ENCODE measurements around the gene SFXN1. TPM values are rescaled to one million over a fixed set of nuclear protein-coding genes. Genes with fewer than 3 reads are reported as not detected.

The SFXN1 gene
- polyA plus RNA-seq, 1 experiment: 126 TPM

DNA sequence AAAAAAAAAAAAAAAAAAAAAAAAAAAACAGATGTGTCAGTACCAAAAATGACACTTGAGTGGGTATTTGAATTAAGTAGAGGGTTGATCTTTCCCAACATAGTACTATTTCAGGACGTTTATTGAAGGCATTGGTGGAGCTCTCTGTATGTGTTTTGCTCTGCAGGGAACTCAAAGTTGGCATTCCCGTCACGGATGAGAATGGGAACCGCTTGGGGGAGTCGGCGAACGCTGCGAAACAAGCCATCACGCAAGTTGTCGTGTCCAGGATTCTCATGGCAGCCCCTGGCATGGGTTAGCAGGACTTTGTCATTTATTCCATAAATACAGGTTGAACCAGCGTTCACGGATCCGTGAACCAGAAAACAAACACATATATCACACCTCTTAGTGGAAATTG lies 34.9 kb downstream of the SFXN1 start:
- Histone ChIP-seq H3K27me3 (ENCODE audit: control insufficient read depth, insufficient read depth, low read length) (no peaks in the 10 kb centered on the region), H3K27ac (ENCODE audit: low read depth, low read length) (no peak overlapping the region), H3K4me3 (ENCODE audit: low read depth, low read length) (no peak overlapping the region), H3K9me3 (ENCODE audit: control insufficient read depth, insufficient read depth, low read length) (no peaks in the 10 kb centered on the region)
- CTCF ChIA-PET: no interaction called here
- TF ChIP-seq, protein P1, sequence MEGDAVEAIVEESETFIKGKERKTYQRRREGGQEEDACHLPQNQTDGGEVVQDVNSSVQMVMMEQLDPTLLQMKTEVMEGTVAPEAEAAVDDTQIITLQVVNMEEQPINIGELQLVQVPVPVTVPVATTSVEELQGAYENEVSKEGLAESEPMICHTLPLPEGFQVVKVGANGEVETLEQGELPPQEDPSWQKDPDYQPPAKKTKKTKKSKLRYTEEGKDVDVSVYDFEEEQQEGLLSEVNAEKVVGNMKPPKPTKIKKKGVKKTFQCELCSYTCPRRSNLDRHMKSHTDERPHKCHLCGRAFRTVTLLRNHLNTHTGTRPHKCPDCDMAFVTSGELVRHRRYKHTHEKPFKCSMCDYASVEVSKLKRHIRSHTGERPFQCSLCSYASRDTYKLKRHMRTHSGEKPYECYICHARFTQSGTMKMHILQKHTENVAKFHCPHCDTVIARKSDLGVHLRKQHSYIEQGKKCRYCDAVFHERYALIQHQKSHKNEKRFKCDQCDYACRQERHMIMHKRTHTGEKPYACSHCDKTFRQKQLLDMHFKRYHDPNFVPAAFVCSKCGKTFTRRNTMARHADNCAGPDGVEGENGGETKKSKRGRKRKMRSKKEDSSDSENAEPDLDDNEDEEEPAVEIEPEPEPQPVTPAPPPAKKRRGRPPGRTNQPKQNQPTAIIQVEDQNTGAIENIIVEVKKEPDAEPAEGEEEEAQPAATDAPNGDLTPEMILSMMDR (IDR thresholded peaks at IDR 0.05; ENCODE audit: low read depth, low read length): no peak
- POLR2A ChIA-PET: no interaction called here
- no peak for DNase-seq (ENCODE audit: low read depth, low spot score)

DNA sequence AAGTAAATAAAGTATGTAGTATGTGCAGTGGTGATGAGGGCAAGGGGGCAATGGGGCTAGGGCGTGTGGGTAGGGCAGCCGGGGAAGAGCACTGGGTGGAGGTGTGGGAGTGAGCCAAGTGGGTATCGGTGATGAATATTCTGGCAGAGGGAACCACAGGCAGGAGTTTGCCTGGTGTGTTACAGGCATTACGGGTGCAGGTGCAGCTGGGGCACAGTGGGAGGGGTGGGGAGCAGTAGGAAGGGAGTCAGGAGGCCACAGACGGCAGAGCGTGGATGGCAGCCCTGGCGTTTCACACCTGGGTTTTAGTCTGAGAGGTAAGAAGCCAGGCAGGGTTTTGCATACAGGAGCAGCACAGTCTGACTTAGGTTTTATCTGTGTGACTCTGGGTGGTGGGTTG lies 35.4 kb downstream of the SFXN1 start:
- H3K27ac ChIP-seq (ENCODE audit: low read depth, low read length): no peak overlapping the region
- no peak for DNase-seq (ENCODE audit: low read depth, low spot score)
- ChIA-PET CTCF (interaction anchor here (0.6 kb wide), 1 partner anchor 53 kb away, joined by 3 read pairs; no protein-coding TSS in a partner anchor), POLR2A (no interaction called here)
- H3K27me3 ChIP-seq (ENCODE audit: control insufficient read depth, insufficient read depth, low read length): no peaks in the 10 kb centered on the region
- no peaks in the 10 kb centered on the region for H3K9me3 ChIP-seq (ENCODE audit: control insufficient read depth, insufficient read depth, low read length)
- TF ChIP-seq, protein P1 (IDR thresholded peaks at IDR 0.05; ENCODE audit: low read depth, low read length): no peak
- no peak overlapping the region for H3K4me3 ChIP-seq (ENCODE audit: low read depth, low read length)

DNA sequence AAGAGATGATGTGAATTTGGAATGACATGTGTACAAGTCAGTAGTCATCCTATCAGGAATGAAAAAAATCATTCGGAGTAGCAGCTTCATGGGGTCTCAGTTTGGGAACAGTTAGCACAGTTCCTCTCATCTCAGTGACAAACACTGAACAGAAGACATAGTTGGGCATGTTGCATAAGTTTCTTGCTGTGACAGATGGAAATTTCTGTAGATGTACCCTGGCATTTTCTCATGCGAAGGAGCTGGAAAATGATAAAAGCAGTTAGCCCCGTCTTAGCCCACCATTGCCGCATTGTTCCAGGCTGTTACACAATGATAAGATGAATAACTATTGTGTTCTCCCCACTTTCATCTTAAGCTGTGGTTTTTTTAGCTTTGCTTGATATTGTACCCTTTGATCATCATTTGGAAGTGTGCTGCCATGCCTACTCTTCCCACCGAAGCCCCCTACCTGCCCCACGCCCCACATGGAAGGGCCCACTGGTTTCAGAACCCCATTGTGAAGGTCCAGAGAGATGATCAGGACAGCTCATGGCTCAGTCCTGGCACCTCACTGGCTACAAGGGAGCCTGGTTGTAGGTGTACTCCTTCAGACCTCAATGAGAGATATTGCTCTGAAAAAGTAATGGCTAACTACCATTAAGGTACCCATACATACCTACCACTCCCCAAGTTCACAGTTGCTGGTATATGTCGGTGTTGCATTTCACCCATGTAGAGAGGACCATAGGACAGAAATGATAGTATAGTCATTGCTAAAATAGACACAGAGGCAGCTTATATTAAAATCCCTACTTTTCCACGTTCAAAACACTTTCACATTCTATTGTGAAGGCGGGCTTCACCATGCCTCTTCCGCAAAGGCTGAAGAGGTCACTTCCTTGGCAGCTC lies 38.8 kb downstream of the SFXN1 start:
- Histone ChIP-seq H3K4me3 (ENCODE audit: low read depth, low read length) (no peak overlapping the region), H3K27me3 (ENCODE audit: control insufficient read depth, insufficient read depth, low read length) (no peaks in the 10 kb centered on the region), H3K9me3 (ENCODE audit: control insufficient read depth, insufficient read depth, low read length) (no peaks in the 10 kb centered on the region), H3K27ac (ENCODE audit: low read depth, low read length) (peak overlapping the region; percentile 54)
- DNase-seq (ENCODE audit: low read depth, low spot score): no peak
- POLR2A ChIA-PET: no interaction called here
- TF ChIP-seq, protein P1 (IDR thresholded peaks at IDR 0.05; ENCODE audit: low read depth, low read length): no peak
- CTCF ChIA-PET: interaction anchor here (2.6 kb wide), 1 partner anchor 18 kb away, joined by 19 read pairs; no protein-coding TSS in a partner anchor

DNA sequence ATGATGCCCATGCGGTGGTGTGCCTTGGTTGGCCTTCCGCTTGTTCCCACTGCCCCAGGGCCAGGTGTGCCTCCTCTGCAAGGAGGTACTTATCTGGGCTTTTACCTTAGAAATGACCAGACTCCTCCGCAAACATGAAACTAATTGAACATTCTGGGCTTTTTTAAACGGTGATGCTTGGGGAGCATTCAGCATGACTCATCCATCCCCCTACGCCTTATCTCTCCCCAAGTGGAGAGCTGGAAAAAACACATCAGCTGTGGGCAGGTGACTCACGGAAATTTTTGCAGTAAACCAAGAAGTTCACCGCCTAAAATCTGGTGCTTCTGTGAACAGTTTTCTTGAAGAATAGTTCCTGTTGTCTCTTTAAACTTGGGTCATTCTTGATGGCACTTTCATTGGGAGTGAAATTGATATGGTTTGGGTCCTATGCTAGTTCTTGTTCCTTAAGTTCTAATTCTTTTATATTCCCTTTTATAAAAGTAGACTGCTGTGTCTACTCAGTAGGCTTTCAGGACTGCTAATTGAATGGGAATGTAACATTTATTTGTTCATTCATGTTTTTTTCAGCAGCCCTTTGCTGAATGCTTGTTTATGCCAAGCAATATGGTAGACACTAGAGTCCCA lies 39.6 kb downstream of the SFXN1 start:
- no peaks in the 10 kb centered on the region for H3K9me3 ChIP-seq (ENCODE audit: control insufficient read depth, insufficient read depth, low read length)
- no peaks in the 10 kb centered on the region for H3K27me3 ChIP-seq (ENCODE audit: control insufficient read depth, insufficient read depth, low read length)
- H3K27ac ChIP-seq (ENCODE audit: low read depth, low read length): peak overlapping the region; percentile 78
- no peak overlapping the region for H3K4me3 ChIP-seq (ENCODE audit: low read depth, low read length)
- TF ChIP-seq, protein P1 (IDR thresholded peaks at IDR 0.05; ENCODE audit: low read depth, low read length): no peak
- ChIA-PET CTCF (interaction anchor here (2.6 kb wide), 1 partner anchor 17 kb away, joined by 19 read pairs; no protein-coding TSS in a partner anchor), POLR2A (interaction anchor here (0.6 kb wide), 1 partner anchor 180 kb away, joined by 3 read pairs; no protein-coding TSS in a partner anchor)
- peak; percentile 61 for DNase-seq (ENCODE audit: low read depth, low spot score)

DNA sequence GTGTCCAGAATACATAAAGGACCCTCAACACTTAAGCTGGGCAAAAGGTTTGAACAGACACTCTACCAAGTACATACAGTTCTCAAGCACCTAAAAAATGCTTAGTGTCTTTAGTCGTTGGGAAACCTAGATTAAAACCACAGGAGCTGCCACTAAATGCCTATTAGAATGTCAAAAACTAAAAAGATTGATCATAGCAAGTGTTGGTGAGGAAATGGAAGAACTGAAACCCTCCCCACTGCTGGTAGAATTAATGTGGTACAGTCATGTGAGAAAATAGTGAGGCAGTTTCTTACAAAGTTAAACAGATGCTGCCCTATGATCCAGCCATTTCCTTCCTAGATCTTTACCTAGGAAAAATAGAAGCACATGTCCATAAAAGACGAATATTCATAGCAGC lies 40.6 kb downstream of the SFXN1 start:
- Histone ChIP-seq H3K27me3 (ENCODE audit: control insufficient read depth, insufficient read depth, low read length) (no peaks in the 10 kb centered on the region), H3K27ac (ENCODE audit: low read depth, low read length) (no peak overlapping the region), H3K9me3 (ENCODE audit: control insufficient read depth, insufficient read depth, low read length) (no peaks in the 10 kb centered on the region), H3K4me3 (ENCODE audit: low read depth, low read length) (no peak overlapping the region)
- DNase-seq (ENCODE audit: low read depth, low spot score): no peak
- POLR2A ChIA-PET: no interaction called here
- TF ChIP-seq, protein P1 (IDR thresholded peaks at IDR 0.05; ENCODE audit: low read depth, low read length): no peak
- CTCF ChIA-PET: interaction anchor here (0.6 to 0.7 kb wide), 2 partner anchors 54 to 140 kb away, joined by 3 to 4 read pairs; no protein-coding TSS in a partner anchor
